B cell (primary cell): ENCODE measurements around the gene PPT2. TPM values are rescaled to one million over a fixed set of nuclear protein-coding genes. Genes with fewer than 3 reads are reported as not detected.

Experiments used
- ATAC-seq: fragments of 200-7000 bp; cut with Tn5 transposase; one replicate; pipeline ENCODE4 v1.10.0; 2021; ENCODE audit warnings: low read depth, mild to moderate bottlenecking, moderate number of reproducible peaks, moderate library complexity
- CTCF ChIA-PET: fragments of 350-600 bp; sonication (Branson Sonifier 250); formaldehyde crosslinking; loops from one replicate; lab custom pipeline; 2021; ENCODE audit warnings: antibody characterized with exemption, inconsistent platforms; lab: Charles Lee
- POLR2A ChIA-PET: fragments of 350-600 bp; sonication (Branson Sonifier 250); formaldehyde crosslinking; loops from one replicate; lab custom pipeline; 2021; ENCODE audit warnings: antibody characterized with exemption; lab: Charles Lee
- DNase-seq: peaks from one replicate; pipeline ENCODE4 v3.0.0; 2013
- H2AFZ ChIP-seq: 2 replicates; pipeline ENCODE4 v1.6.1; 2012; ENCODE audit warnings: mild to moderate bottlenecking, low read depth, low read length; ENCODE audit not compliant: insufficient read depth, poor library complexity, severe bottlenecking
- H3K27ac ChIP-seq, 2 donors: 1 replicate in 1 of 2; 2 replicates in 1 of 2; pipeline ENCODE4 v1.5.1; 2012 to 2013; ENCODE audit warnings: low read length in 2 of 2, mild to moderate bottlenecking in 2 of 2, moderate library complexity in 1 of 2
- H3K27me3 ChIP-seq, 4 experiments: fragments of 200-600 bp in 1 of 4; sonication (generic) in 1 of 4; replicated peaks in 1 of 4; 1 replicate in 2 of 4; 2 replicates in 2 of 4; pipeline versions ENCODE4 v1.6.1 to v1.7.0; 2013 to 2016; ENCODE audit warnings: low read length in 3 of 4, mild to moderate bottlenecking in 2 of 4, mixed read lengths in 1 of 4, moderate library complexity in 1 of 4; ENCODE audit not compliant: insufficient read depth in 4 of 4, control insufficient read depth in 3 of 4; ENCODE audit errors: control extremely low read depth in 1 of 4
- H3K36me3 ChIP-seq, 2 experiments: replicated peaks in 1 of 2; 1 replicate in 1 of 2; 2 replicates in 1 of 2; pipeline versions ENCODE4 v1.6.1 to v1.7.1; 2013; ENCODE audit warnings: low read length in 1 of 2; ENCODE audit not compliant: insufficient read depth in 2 of 2, control insufficient read depth in 1 of 2; ENCODE audit errors: control extremely low read depth in 1 of 2, extremely low read depth in 1 of 2
- H3K4me1 ChIP-seq, 2 donors: fragments of 200-600 bp in 1 of 2; sonication (generic) in 1 of 2; 1 replicate in 1 of 2; 2 replicates in 1 of 2; pipeline versions ENCODE4 v1.5.1 to v1.6.1; 2013 to 2017; ENCODE audit warnings: low read length in 2 of 2; ENCODE audit not compliant: control insufficient read depth in 2 of 2, insufficient read depth in 2 of 2
- H3K4me2 ChIP-seq: replicated peaks from 2 replicates; pipeline ENCODE3; 2012; ENCODE audit warnings: mild to moderate bottlenecking, low read depth, low read length; ENCODE audit not compliant: poor library complexity, severe bottlenecking
- H3K4me3 ChIP-seq, 5 experiments: fragments of 200-600 bp in 1 of 5; sonication (generic) in 1 of 5; 1 replicate in 3 of 5; 2 replicates in 2 of 5; pipeline versions ENCODE4 v1.5.1 to v1.7.0; 2011 to 2016; ENCODE audit warnings: low read length in 4 of 5, mild to moderate bottlenecking in 4 of 5, low read depth in 2 of 5, control low read depth in 1 of 5, moderate library complexity in 1 of 5; ENCODE audit not compliant: insufficient read depth in 1 of 5; ENCODE audit errors: control extremely low read depth in 1 of 5, extremely low read depth in 1 of 5
- H3K79me2 ChIP-seq: fragments of 200-600 bp; sonication (generic); one replicate; pipeline ENCODE4 v1.6.0; 2016; ENCODE audit warnings: low read length; ENCODE audit not compliant: control insufficient read depth, insufficient read depth
- H3K9ac ChIP-seq: fragments of 200-600 bp; sonication (generic); 2 replicates; pipeline ENCODE4 v1.6.1; 2017; ENCODE audit warnings: mild to moderate bottlenecking, low read length, moderate library complexity
- H3K9me3 ChIP-seq, 3 donors: one replicate each; pipeline versions ENCODE4 v1.6.1 to v1.7.1; 2013; ENCODE audit warnings: low read length in 2 of 3; ENCODE audit not compliant: control insufficient read depth in 2 of 3, insufficient read depth in 1 of 3; ENCODE audit errors: control extremely low read depth in 1 of 3
- H4K20me1 ChIP-seq: 2 replicates; pipeline ENCODE4 v1.6.0; 2012; ENCODE audit warnings: mild to moderate bottlenecking, low read length; ENCODE audit not compliant: insufficient read depth, control insufficient read depth, poor library complexity, severe bottlenecking
- H3K27ac Mint-ChIP-seq: one replicate; pipeline ENCODE4 v1.8.0; 2021; ENCODE audit warnings: mixed read lengths
- H3K27me3 Mint-ChIP-seq: one replicate; pipeline ENCODE4 v1.8.0; 2021; ENCODE audit warnings: mixed read lengths
- H3K4me1 Mint-ChIP-seq: one replicate; pipeline ENCODE4 v1.8.0; 2021; ENCODE audit warnings: mixed read lengths
- H3K4me3 Mint-ChIP-seq: one replicate; pipeline ENCODE4 v1.8.0; 2021; ENCODE audit warnings: mixed read lengths
- H3K9me3 Mint-ChIP-seq: one replicate; pipeline ENCODE4 v1.8.0; 2022; ENCODE audit warnings: mixed read lengths; ENCODE audit not compliant: insufficient read depth
- CTCF ChIP-seq: fragments of 200-600 bp; IDR thresholded peaks from one replicate; pipeline ENCODE4 v1.8.0; 2022; ENCODE audit warnings: antibody characterized with exemption, mild to moderate bottlenecking
- EZH2 ChIP-seq: IDR thresholded peaks from 2 replicates; pipeline ENCODE4 v1.6.1; 2012; ENCODE audit warnings: borderline replicate concordance, low read depth, mild to moderate bottlenecking, moderate library complexity, low read length; ENCODE audit not compliant: insufficient read depth, poor library complexity, severe bottlenecking
- WGBS: methylation state at CpG from one replicate; pipeline ENCODE4 v1.1.5; 2013; ENCODE audit warnings: missing lambda C conversion rate; ENCODE audit not compliant: insufficient coverage; 5-methylcytosine and 5-hydroxymethylcytosine counted together
- intact Hi-C: fragments of 100-400 bp; cut with micrococcal nuclease; formaldehyde crosslinking; loops from one replicate; pipeline ENCODE4 v1.10.0; 2022
- polyA plus RNA-seq: library from polyadenylated mRNA; depleted of rRNA; stranded (reverse); fragments of >200 nt; gene quantifications from 2 replicates; pipeline ENCODE4 v1.2.3, GENCODE V29; 2012
- small RNA-seq: library from RNA; depleted of rRNA; stranded (forward); fragments of <200 nt; gene quantifications from one replicate; pipeline ENCODE3, GENCODE V24; 2012; ENCODE audit warnings: low replicate concordance, low read depth; ENCODE audit not compliant: insufficient read length
- total RNA-seq, 2 donors: library from RNA; stranded (reverse); fragments of 120-200 nt in 1 of 2; gene quantifications; 1 replicate in 1 of 2; 2 replicates in 1 of 2; pipeline versions ENCODE4 v1.2.3 to v1.2.4, GENCODE V29; 2013 to 2022

The PPT2 gene
- total and polyA plus RNA-seq, 2 donors (not counting 1 experiment from before 2014, with no cell fraction given) = 1.2 to 4.2 TPM

GRCh38 chr6:32212076-32212760 lies 58.3 kb downstream of the PPT2 start:
- no peaks in the 10 kb centered on the region for H3K79me2 ChIP-seq
- H3K4me2 ChIP-seq = no peak overlapping the region
- 95% methylated on average over 8 of the region's 12 CpGs for WGBS
- ChIA-PET CTCF (interaction anchor here (1.0 kb wide), 1 partner anchor 15 kb away, joined by 3 read pairs; no protein-coding TSS in a partner anchor), POLR2A (no interaction called here)
- H3K27ac ChIP-seq = no peak overlapping the region
- H3K27me3 ChIP-seq = no peaks in the 10 kb centered on the region
- H2AFZ ChIP-seq = no peak overlapping the region
- DNase-seq (no peak), ATAC-seq (no peak)
- no peak overlapping the region for H3K4me3 ChIP-seq
- no peaks in the 10 kb centered on the region for H3K9me3 ChIP-seq
- no peaks in the 10 kb centered on the region for H3K9me3 Mint-ChIP-seq
- no peak overlapping the region for H3K4me3 Mint-ChIP-seq
- no peaks in the 10 kb centered on the region for H3K27me3 Mint-ChIP-seq
- H3K4me1 Mint-ChIP-seq = peaks cover 16% of the 10 kb centered on the region
- H4K20me1 ChIP-seq = no peaks in the 10 kb centered on the region
- peaks cover 0 to 6% of the 10 kb centered on the region in 2 donors for H3K4me1 ChIP-seq
- intact Hi-C loops = no loop called here
- no peak overlapping the region for H3K27ac Mint-ChIP-seq
- TF ChIP-seq CTCF = no peak
- no peak for TF ChIP-seq EZH2
- H3K36me3 ChIP-seq = no peaks in the 10 kb centered on the region
- H3K9ac ChIP-seq = no peak overlapping the region

Small RNA genes within 50 kb of the gene (small RNA-seq; reads per million reads assigned to genes)
- gene AL662884.1 (not detected), gene MIR6833 (not detected)

Other genes starting within 250 kb of the PPT2 start
- gene C2, start 226.4 kb upstream of the PPT2 start, total RNA-seq = 1.3 and 3.4 TPM in 2 replicates
- gene C2, start 226.4 kb upstream of the PPT2 start, polyA plus RNA-seq = 0.23 and 0.28 TPM in 2 replicates
- gene CFB, start 208.0 kb upstream of the PPT2 start, total RNA-seq = not detected in 2 replicates
- 0.09 TPM in 1 of 2 replicates, not detected in the other for gene CFB, start 208.0 kb upstream of the PPT2 start, polyA plus RNA-seq
- gene NELFE, start 195.2 kb upstream of the PPT2 start, total RNA-seq = 48.6 and 53.7 TPM in 2 replicates
- 39.0 and 40.0 TPM in 2 replicates for gene NELFE, start 195.2 kb upstream of the PPT2 start, polyA plus RNA-seq
- gene SKIC2, start 195.0 kb upstream of the PPT2 start, total RNA-seq = 119 and 122 TPM in 2 replicates
- gene SKIC2, start 195.0 kb upstream of the PPT2 start, polyA plus RNA-seq = 93.1 and 114 TPM in 2 replicates
- gene DXO, start 182.0 kb upstream of the PPT2 start, total RNA-seq = 33.9 and 36.1 TPM in 2 replicates
- gene DXO, start 182.0 kb upstream of the PPT2 start, polyA plus RNA-seq = 139 and 150 TPM in 2 replicates
- gene C4A, start 172.1 kb upstream of the PPT2 start, total RNA-seq = 10.5 and 11.1 TPM in 2 replicates
- 9.0 and 9.9 TPM in 2 replicates for gene C4A, start 172.1 kb upstream of the PPT2 start, polyA plus RNA-seq
- gene C4B, start 139.3 kb upstream of the PPT2 start, total RNA-seq = 3.8 and 7.4 TPM in 2 replicates
- 4.7 and 9.0 TPM in 2 replicates for gene C4B, start 139.3 kb upstream of the PPT2 start, polyA plus RNA-seq
- gene CYP21A2, start 115.7 kb upstream of the PPT2 start, total RNA-seq = 0.51 TPM in 1 of 2 replicates, not detected in the other
- gene CYP21A2, start 115.7 kb upstream of the PPT2 start, polyA plus RNA-seq = 0.17 TPM in 1 of 2 replicates, not detected in the other
- 19.0 and 22.7 TPM in 2 replicates for gene TNXB, start 44.8 kb upstream of the PPT2 start, total RNA-seq
- 1.4 and 4.0 TPM in 2 replicates for gene TNXB, start 44.8 kb upstream of the PPT2 start, polyA plus RNA-seq
- gene ATF6B, start 25.9 kb upstream of the PPT2 start, total RNA-seq = 201 and 206 TPM in 2 replicates
- gene ATF6B, start 25.9 kb upstream of the PPT2 start, polyA plus RNA-seq = 137 and 180 TPM in 2 replicates
- gene FKBPL, start 23.9 kb upstream of the PPT2 start, total RNA-seq = 4.6 and 4.7 TPM in 2 replicates
- 3.1 and 4.1 TPM in 2 replicates for gene FKBPL, start 23.9 kb upstream of the PPT2 start, polyA plus RNA-seq
- not detected in 2 replicates for gene PRRT1, start 2.2 kb upstream of the PPT2 start, total RNA-seq
- gene PRRT1, start 2.2 kb upstream of the PPT2 start, polyA plus RNA-seq = 0.19 TPM in 1 of 2 replicates, not detected in the other
- gene EGFL8, start 10.5 kb downstream of the PPT2 start, total RNA-seq = 3.9 and 4.5 TPM in 2 replicates
- gene EGFL8, start 10.5 kb downstream of the PPT2 start, polyA plus RNA-seq = 0.91 and 2.7 TPM in 2 replicates
- 27.4 and 29.8 TPM in 2 replicates for gene AGPAT1, start 21.9 kb downstream of the PPT2 start, total RNA-seq
- 27.2 and 37.1 TPM in 2 replicates for gene AGPAT1, start 21.9 kb downstream of the PPT2 start, polyA plus RNA-seq
- 39.0 and 40.7 TPM in 2 replicates for gene RNF5, start 24.3 kb downstream of the PPT2 start, total RNA-seq
- gene RNF5, start 24.3 kb downstream of the PPT2 start, polyA plus RNA-seq = 25.0 and 25.5 TPM in 2 replicates
- gene AGER, start 30.1 kb downstream of the PPT2 start, total RNA-seq = 36.4 and 38.8 TPM in 2 replicates
- gene AGER, start 30.1 kb downstream of the PPT2 start, polyA plus RNA-seq = 29.9 and 31.6 TPM in 2 replicates
- 180 and 188 TPM in 2 replicates for gene PBX2, start 36.1 kb downstream of the PPT2 start, total RNA-seq
- gene PBX2, start 36.1 kb downstream of the PPT2 start, polyA plus RNA-seq = 128 TPM in 2 replicates
- 184 and 194 TPM in 2 replicates for gene GPSM3, start 38.5 kb downstream of the PPT2 start, total RNA-seq
- 254 and 299 TPM in 2 replicates for gene GPSM3, start 38.5 kb downstream of the PPT2 start, polyA plus RNA-seq
- gene NOTCH4, start 69.9 kb downstream of the PPT2 start, total RNA-seq = 10.2 and 10.3 TPM in 2 replicates
- 6.3 and 11.5 TPM in 2 replicates for gene NOTCH4, start 69.9 kb downstream of the PPT2 start, polyA plus RNA-seq
- not detected in 2 replicates for gene TSBP1, start 217.8 kb downstream of the PPT2 start, total RNA-seq
- not detected in 2 replicates for gene TSBP1, start 217.8 kb downstream of the PPT2 start, polyA plus RNA-seq